ENCODE measurements around the gene CKS2. TPM values are rescaled to one million over a fixed set of nuclear protein-coding genes. Genes with fewer than 3 reads are reported as not detected.
"Not testable (repeated sequence)": the region's sequence is repeated elsewhere in the genome, so short reads cannot be mapped to it uniquely, and the experiment has no call there.

Gene CKS2
- total RNA-seq, 4 donors from 2014 or later, result 14.5 to 28.8 (median 16.0) TPM; not detected in 1

DNA sequence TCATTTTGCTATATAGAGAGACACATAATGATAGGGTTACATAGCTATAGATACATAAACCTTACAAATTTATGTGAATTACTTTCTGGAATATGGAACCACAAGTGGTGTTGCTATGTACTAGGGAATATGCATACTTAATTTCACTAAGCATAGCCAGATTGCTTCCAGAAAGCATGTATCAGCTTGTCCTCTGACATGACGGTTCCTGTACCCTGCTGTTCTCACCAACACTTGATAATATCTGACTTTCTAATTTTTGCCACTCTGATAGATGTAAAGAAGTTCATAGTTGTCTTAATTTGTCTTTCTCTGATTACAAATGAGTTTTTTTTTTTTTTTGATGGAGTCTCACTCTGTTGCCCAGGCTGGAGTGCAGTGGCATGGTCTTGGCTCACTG, 18.0 kb upstream of the CKS2 start:
- intact Hi-C loops (cut with DNase I; ENCODE audit: low total_unique reads), result no loop called here
- WGBS, 2 donors (ENCODE audit: low coverage in 1 of 2), result 94 to 100% methylated on average over 1 of the region's 1 CpG
- DNase-seq, result no peak

DNA sequence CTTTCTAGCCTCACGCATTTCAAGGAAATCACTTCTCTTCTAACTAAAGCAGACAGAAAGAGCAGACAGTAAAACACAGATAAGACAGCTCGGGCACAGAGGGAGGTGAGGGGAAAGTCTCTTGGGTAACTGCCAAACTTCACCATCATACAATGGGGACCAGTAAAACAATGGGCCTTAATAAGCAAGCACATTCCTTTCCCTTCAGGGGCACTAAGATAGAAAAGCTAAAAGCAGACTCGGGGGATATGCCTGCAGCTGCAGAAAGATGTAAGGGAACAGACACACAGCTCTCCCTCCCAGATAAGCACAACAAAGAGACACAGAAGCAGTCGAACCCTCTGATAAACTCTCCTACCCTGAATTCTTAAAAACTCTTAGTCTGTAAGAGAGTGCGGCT, 15.6 kb upstream of the CKS2 start:
- in situ Hi-C loops (cut with MboI; ENCODE audit: low pct_ligation_motif_present in 1 of 4, low pct_unique_long_range_greater_than_20kb in 1 of 4, low sequenced_read_pairs in 3 of 4) (no loop called here), intact Hi-C loops (cut with DNase I; ENCODE audit: low total_unique reads) (no loop called here)
- no peak overlapping the region for H3K27ac ChIP-seq
- H3K4me1 ChIP-seq, result no peaks in the 10 kb centered on the region
- H3K4me3 ChIP-seq, result no peak overlapping the region
- no peak for DNase-seq
- no peak for TF ChIP-seq POLR2A (IDR thresholded peaks at IDR 0.05)
- TF ChIP-seq EP300 (IDR thresholded peaks at IDR 0.05; ENCODE audit: low read depth), result no peak
- TF ChIP-seq POLR2AphosphoS5 (IDR thresholded peaks at IDR 0.05), result no peak
- TF ChIP-seq, protein P1, sequence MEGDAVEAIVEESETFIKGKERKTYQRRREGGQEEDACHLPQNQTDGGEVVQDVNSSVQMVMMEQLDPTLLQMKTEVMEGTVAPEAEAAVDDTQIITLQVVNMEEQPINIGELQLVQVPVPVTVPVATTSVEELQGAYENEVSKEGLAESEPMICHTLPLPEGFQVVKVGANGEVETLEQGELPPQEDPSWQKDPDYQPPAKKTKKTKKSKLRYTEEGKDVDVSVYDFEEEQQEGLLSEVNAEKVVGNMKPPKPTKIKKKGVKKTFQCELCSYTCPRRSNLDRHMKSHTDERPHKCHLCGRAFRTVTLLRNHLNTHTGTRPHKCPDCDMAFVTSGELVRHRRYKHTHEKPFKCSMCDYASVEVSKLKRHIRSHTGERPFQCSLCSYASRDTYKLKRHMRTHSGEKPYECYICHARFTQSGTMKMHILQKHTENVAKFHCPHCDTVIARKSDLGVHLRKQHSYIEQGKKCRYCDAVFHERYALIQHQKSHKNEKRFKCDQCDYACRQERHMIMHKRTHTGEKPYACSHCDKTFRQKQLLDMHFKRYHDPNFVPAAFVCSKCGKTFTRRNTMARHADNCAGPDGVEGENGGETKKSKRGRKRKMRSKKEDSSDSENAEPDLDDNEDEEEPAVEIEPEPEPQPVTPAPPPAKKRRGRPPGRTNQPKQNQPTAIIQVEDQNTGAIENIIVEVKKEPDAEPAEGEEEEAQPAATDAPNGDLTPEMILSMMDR (IDR thresholded peaks at IDR 0.05), result no peak
- no peaks in the 10 kb centered on the region for H3K27me3 ChIP-seq
- peaks cover 0 to 6% of the 10 kb centered on the region in 2 donors for H3K9me3 ChIP-seq
- 61 to 62% methylated on average over 4 to 5 of the region's 5 CpGs for WGBS, 2 donors (ENCODE audit: low coverage in 1 of 2)
- H3K36me3 ChIP-seq, result no peaks in the 10 kb centered on the region

More for the DNA sequence above, 18.0 kb upstream of the CKS2 start:
- in situ Hi-C loops (cut with MboI; ENCODE audit: low pct_ligation_motif_present in 1 of 4, low pct_unique_long_range_greater_than_20kb in 1 of 4, low sequenced_read_pairs in 3 of 4), result no loop called here
- no peak overlapping the region for H3K27ac ChIP-seq
- H3K4me1 ChIP-seq, result no peaks in the 10 kb centered on the region
- no peaks in the 10 kb centered on the region for H3K36me3 ChIP-seq
- H3K9me3 ChIP-seq, result peaks cover 0 to 6% of the 10 kb centered on the region in 2 donors
- H3K27me3 ChIP-seq, result no peaks in the 10 kb centered on the region
- no peak overlapping the region for H3K4me3 ChIP-seq
- TF ChIP-seq EP300 (IDR thresholded peaks at IDR 0.05; ENCODE audit: low read depth) (no peak), POLR2AphosphoS5 (IDR thresholded peaks at IDR 0.05) (no peak), POLR2A (IDR thresholded peaks at IDR 0.05) (no peak)
- TF ChIP-seq, protein P1 (IDR thresholded peaks at IDR 0.05), result no peak

DNA sequence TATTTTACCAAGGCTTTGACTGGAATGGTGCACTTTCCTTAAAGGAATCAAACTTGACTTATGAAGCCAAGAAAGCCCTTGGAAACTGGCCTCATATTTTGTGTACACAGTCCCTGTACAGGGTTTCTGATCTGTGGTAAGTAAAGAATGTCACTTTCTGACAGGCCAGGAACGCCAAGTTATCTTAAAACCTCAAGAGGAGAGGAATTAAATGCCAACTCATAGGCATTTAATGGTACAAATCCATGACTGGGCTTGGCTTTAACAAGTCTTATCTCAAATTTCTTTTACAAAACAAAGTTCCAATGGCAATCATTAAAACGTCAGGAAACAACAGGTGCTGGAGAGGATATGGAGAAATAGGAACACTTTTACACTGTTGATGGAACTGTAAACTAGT, 9.0 kb upstream of the CKS2 start:
- H3K27ac ChIP-seq; DNase-seq; in situ Hi-C loops (cut with MboI; ENCODE audit: low pct_ligation_motif_present in 1 of 4, low pct_unique_long_range_greater_than_20kb in 1 of 4, low sequenced_read_pairs in 3 of 4); H3K36me3 ChIP-seq; H3K27me3 ChIP-seq; intact Hi-C loops (cut with DNase I; ENCODE audit: low total_unique reads); H3K9me3 ChIP-seq; H3K4me1 ChIP-seq; H3K4me3 ChIP-seq: not testable (repeated sequence)
- WGBS, 2 donors (ENCODE audit: low coverage in 1 of 2), result 75 to 86% methylated on average over 1 to 2 of the region's 2 CpGs

DNA sequence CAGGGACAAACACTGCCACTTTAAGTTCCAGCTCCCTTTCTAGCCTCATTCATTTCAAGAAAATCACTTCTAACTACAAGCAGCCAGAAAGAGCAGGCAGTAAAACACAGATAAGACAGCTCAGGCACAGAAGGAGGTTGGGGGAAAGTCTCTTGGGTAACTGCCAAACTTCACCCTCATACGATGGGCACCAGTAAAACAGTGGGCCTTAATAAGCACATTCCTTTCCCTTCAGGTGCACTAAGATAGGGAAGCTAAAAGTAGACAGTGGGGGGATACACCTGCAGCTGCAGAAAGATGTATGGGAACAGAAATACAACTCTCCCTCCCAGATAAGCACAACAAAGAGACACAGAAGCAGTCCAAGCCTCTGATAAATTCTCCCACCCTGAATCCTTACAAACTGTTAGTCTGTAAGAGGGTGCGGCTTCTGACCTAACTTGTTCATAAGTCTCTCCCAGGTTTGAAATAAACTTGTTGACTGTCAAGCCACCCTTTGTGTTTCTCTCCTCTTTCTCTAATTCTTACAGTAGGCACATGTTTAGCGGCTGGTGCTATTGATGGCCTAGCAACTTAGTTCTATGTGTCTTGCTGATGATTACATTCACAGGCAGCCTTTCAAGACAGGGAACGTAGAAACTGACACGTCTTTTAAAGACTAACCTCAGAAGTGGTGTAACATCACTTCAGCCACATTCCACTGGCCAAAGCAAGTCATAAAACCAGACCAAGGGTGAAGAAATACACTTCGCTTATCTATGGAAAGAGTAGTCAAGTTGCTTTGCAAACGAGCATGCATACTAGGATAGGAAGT, 6.8 kb upstream of the CKS2 start:
- TF ChIP-seq POLR2A (IDR thresholded peaks at IDR 0.05), result no peak
- TF ChIP-seq EP300 (IDR thresholded peaks at IDR 0.05; ENCODE audit: low read depth), result no peak
- TF ChIP-seq, protein P1 (IDR thresholded peaks at IDR 0.05), result no peak
- no peak for TF ChIP-seq POLR2AphosphoS5 (IDR thresholded peaks at IDR 0.05)
- H3K4me1 ChIP-seq, result peaks cover 0 to under 1% (median 0%) of the 10 kb centered on the region in 4 donors
- no peaks in the 10 kb centered on the region for H3K27me3 ChIP-seq
- no peak overlapping the region for H3K27ac ChIP-seq
- DNase-seq, result no peak
- intact Hi-C loops (cut with DNase I; ENCODE audit: low total_unique reads) (no loop called here), in situ Hi-C loops (cut with MboI; ENCODE audit: low pct_ligation_motif_present in 1 of 4, low pct_unique_long_range_greater_than_20kb in 1 of 4, low sequenced_read_pairs in 3 of 4) (no loop called here)
- no peak overlapping the region for H3K4me3 ChIP-seq
- H3K9me3 ChIP-seq, result no peaks in the 10 kb centered on the region
- WGBS, 2 donors (ENCODE audit: low coverage in 1 of 2), result 78 to 84% methylated on average over 6 to 7 of the region's 7 CpGs
- H3K36me3 ChIP-seq, result no peaks in the 10 kb centered on the region
